Stimulated activated CD4-positive, alpha-beta T cell treated with anti-CD3 and anti-CD28 coated beads, Interleukin-15, amount 100 ng/mL, for 48 hours (primary cell): ENCODE data around the gene PERCC1.
"Not testable (repeated sequence)": the region's sequence is repeated elsewhere in the genome, so short reads cannot be mapped to it uniquely, and the experiment has no call there.

Source experiments
- DNase-seq, 2 donors: peaks; one replicate each; pipeline ENCODE4 v3.0.0-alpha.2; 2020; ENCODE audit warnings: low read depth in 2 of 2

Gene PERCC1

DNA sequence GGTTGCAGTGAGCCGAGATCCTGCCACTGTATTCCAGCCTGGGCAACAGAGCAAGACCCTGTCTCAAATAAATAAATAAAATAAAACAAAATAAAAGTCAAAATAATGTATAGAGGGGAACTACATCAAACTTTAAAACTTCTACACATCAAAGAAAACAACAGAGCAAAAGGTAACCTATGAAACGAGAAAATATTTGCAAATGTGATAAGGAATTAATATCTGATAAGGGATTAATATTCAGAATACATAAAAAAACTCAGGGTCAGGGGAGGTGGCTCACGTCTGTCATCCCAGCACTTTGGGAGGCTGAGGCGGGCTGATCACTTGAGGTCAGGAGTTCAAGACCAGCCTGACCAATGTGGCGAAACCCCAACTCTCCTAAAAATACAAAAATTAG is 38.3 kb downstream of the PERCC1 start:
- not testable (repeated sequence) for DNase-seq

DNA sequence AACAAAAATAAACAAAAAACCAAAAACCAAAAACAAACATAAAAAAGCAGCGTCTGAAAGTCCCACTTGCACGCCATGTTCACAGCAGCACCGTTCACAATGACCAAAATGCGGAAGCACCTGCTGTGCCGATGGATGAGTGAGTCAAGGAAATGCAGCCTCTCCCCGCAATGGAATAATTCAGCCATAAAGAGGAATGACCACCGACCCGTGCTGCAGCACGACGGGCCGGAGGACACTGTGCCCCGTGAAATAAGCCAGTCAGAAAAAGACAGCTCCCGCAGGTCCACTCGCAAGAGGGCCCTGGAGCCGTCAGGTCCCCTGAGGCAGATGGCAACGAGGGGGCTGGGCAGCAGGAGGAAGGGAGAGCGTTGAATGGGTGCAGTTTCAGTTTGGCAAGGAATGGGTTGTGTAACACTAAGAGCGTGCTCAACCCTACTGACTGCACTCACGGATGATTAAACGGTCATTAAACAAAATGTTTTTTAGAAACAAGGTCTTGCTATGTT is 38.9 kb downstream of the PERCC1 start:
- no peak for DNase-seq

DNA sequence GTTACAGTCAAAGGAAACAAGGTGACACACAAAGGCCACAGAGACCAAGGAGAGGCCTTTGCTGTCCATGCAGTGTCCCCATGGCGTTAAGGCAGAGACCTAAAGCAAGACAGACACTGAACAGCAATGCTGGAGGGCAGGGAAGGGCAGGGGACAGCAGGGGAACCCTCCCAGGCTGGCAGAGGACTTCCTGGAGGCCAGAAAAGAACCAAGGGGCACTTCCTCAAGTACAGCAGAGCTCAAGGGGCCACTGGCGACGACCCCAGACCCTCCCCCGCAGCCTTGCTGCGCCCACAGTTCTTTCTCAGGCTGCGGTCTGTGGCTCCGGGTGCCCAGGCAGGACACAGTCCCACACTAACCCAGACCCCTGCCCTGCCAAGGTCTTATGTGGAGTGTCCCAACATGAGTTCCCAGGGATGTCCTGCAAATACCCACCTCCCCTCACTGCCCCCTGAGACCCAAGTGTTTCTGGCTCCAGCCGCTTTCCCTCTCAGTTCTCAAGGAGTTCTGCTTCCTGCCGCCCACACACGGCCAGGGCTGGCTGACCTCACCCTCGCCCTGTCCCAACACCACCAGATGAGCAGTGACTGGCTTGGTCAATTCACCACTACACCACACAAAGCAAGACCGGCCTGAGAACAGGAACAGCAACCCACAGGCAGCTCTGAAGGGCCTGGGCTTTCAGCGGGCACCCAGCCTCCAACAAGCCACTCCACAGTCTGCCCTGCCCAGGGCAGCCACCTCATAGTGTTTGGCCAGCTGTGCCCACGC is 39.8 kb downstream of the PERCC1 start:
- no peak for DNase-seq

DNA sequence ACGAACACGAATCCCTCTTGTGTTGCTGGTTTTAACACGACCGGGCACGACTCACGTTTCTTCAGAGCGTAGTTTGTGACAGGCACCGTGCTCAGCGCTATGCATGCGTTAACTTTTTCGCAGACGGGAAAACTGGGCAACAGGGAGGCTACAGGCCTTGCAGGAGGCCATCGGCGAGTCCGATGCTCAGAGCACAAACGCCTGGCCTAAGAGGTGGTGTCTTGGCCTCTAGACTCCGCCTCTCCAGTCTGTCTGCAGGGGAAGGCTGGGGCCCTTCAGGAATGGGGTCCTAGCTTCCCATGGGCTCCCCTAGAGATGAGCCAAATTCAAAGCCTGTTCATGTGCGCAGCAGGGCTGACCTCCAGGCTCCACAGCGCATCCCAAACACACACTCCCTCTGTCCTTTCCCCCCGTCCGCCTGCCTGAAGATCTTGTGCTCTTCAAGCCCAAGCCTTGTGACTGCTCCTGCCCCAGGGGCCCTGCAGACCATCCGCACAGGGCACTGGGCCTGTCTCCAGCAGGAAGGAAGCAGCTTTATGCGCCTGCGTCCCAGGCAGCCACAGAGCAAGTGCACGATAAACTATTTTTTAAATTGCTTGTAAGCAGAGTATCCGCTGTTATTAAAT is 40.8 kb downstream of the PERCC1 start:
- no peak for DNase-seq

DNA sequence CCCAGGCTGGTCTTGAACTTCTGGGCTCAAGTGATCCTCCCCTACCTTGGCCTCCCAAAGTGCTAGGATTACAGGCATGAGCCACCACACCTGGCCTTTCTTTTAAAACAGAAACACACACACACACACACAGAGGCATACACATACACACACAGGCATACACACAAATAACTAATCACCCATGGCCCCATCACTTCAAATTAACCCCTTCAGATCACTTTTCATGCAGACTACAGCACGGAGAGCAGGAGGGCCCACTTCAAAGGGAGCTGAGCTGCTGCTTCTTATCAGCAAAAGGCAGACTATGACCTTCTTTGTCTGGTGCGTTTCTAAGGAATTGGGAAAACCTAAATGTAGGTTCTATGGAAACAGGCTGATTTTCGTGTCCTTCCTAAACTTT is 42.1 kb downstream of the PERCC1 start:
- DNase-seq, result no peak

DNA sequence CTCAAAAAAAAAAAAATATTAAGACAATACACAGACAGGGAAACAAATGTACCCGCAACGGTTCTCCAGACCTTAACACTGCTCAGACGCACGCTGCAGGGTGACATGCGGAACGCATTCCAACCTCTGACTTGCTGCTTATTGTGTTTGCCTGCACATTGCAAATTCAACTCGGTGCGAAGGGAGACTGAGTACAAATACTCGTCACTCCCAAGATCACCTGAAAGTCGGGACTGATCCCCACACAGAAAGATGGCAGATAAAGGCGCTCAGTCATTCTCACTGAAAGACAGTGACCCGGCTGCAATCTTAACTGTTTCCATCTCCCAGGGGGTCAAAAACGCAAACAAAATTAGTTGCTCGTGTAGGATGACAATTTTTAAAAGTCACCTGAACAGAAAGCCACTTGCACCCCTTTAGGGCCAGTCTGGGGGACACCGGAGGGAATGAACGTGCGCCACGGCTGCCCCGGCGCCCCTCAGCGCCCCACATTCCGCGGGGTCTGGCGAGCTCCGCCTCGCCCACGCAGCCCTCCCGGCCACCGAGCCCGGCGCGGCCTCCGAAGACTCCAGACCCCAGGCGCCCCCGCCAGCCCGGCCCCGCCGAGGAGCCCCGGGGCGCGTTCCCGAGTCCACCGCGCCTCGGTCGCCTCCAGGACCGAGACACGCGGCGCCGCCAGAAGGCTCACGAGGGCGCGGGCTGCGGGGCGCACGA is 43.4 kb downstream of the PERCC1 start:
- DNase-seq, result no peak

DNA sequence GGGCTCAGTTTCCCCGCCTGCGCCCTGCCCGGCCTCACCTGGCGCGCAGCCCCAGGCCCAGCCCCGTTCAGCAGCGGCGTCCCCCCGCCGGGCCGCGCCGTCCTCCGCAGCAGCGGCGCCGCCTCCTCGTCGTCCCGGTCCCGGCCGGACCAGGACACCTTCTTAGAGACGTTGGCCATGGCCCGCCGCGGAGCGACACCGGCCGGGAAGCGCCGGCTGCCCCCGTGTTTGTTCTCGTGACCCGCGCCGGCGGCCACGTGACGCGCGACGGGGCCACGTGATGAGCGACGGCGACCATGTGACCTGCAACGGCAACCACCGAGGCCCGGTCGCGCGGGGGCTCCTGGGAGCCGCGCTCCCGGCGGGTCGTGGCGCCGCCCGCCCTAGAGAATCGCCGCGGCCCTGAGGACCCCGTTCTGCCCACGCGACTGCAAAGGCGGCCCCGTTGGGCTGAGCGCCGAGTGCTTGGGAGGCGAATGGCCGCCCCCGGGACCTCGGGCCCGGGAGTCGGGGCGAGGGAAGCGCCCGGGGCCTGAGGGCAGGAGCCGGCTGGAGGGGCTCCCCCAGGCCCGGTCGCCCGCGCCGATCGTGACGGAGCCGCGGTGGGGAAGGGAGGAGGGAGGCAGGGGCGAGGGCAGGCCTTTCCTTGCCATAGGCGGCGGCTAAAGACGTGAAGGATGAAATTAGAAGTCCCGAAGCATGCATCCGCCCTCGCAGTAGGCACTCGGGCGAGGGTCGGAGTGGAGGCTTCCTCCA is 44.1 kb downstream of the PERCC1 start, which contains the start of gene CLCN7:
TSS of gene CLCN7 (minus strand) at position 233 of the 756 bp plus-strand sequence. CDS start at position 179, 54 bp downstream.
- DNase-seq, result peak; percentile 73 to 89

DNA sequence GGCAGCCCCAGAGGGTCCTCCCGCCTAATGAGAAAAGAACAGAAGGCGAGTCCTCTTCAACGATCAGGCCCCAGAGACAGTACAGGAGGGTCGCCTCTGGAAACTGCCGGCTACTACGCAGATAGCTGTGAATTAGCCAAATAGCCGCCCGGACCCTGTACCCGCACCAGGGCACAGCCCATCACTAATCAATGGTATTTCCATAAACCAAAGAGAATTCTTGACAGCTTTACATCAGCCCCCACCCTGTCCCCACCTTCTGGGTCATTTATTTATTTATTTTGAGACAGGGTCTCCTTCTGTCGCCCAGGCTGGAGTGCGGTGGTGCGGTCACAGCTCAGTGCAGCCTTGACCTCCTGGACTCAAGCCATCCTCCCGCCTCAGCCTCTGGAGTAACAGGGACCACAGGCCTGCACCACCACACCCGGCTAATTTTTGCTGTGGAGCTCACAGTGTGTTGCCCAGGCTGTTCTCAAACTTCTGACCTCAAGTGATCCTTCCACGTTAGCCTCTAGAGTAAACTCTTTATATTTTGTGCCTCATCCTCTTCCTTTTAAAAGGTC is 44.8 kb downstream of the PERCC1 start:
- DNase-seq, result no peak

DNA sequence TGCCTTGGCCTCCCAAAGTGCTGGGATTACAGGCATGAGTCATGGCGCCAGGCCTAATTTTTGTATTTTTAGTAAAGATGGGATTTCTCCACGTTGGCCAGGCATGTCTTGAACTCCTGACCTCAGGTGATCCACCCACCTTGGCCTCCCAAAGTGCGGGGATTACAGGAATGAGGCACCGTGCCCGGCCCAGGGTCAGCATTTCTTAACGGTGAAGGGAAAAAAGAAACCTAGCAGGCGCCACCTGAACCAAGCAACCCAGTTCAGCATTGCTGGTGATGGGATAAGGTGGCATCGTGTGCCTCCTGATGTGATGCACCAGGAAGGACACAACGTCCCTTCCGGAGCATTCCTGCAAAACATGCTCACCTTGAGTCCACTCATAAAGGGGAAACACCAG is 46.2 kb downstream of the PERCC1 start:
- DNase-seq, result no peak

DNA sequence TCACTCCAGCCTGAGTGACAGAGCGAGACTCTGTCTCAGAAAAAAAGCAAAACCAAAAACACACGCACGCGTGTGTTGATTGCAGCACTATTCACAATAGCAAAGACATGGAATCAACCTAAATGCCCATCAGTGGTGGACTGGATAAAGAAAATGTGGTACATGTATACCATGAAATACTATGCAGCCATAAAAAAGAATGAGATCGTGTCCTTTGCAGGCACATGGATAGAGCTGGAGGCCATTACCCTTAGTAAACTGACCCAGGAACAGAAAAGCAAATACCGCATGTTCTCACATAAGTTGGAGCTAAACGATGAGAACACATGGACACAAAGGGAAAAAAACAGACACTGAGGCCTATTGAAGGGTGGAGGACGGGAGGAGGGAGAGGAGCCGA is 48.1 kb downstream of the PERCC1 start:
- DNase-seq, result not testable (repeated sequence)

DNA sequence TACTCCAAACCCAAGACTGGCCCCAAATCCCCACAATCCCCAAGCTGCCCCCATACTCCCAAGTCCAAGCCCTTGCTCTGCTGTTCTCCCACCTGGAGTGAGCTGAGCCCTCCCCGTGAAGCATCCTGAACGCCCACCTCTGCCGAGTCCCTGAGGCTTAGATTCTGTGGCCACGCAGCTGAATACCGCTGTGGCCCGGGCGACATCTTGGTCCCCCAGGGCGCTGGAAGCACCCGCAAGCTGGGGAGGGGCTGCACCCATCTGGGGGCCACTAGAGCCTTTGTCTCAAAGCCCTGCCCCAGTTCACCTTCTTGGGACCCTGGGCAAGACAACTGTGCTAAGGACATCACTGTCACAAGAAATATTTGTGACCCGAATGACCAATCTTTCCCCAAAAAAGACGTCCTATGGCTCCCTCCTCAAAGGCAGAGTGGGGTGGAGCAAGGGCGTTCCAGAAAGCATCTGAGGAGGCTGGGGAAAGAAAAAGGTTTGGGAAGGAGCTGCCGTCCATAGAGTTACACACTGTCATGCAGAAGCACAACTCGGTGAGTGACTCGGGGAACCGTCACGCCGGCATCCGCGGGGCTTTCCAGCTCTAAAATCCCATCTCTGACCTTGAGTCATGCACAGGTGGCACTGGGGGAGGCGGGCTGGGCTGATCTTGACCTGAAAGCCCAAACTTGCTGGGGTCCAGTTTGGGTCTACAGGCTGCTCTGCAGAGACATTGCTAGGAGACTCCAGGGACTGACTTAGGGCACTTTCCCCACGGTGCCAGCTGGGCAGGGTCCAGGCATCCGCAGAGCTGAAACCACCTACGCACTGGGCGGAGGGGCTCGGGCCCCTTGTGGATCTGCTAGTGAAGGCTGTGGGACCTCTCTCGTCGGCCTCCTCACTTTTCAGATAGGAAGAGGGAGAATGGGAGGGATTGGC is 51.3 kb downstream of the PERCC1 start:
- no peak for DNase-seq
